SJSA1 (cell line): Measurements from ENCODE around the gene NRIP2. TPM values are rescaled to one million over a fixed set of nuclear protein-coding genes. Genes with fewer than 3 reads are reported as not detected.
A peak's percentile ranks its signal among the peaks of the same experiment; 100 is the strongest.

Experiments
- DNase-seq, 2 experiments: peaks; one replicate each; pipeline ENCODE4 v3.0.0-alpha.2; 2015 to 2020; ENCODE audit warnings: low spot score in 2 of 2, low read depth in 1 of 2
- H3K27ac ChIP-seq: fragments of 250-450 bp; sonication (Bioruptor Pico); 2 replicates; pipeline ENCODE4 v1.5.1; 2020; ENCODE audit warnings: mild to moderate bottlenecking, moderate library complexity
- H3K27me3 ChIP-seq: fragments of 250-450 bp; sonication (Bioruptor Pico); replicated peaks from 2 replicates; pipeline ENCODE4 v1.5.1; 2020; ENCODE audit warnings: mild to moderate bottlenecking, moderate library complexity
- H3K36me3 ChIP-seq: fragments of 250-450 bp; sonication (Bioruptor Pico); 2 replicates; pipeline ENCODE4 v1.5.1; 2020; ENCODE audit warnings: mild to moderate bottlenecking
- H3K4me1 ChIP-seq: fragments of 250-450 bp; sonication (Bioruptor Pico); replicated peaks from 2 replicates; pipeline ENCODE4 v1.6.1; 2021; ENCODE audit warnings: mild to moderate bottlenecking
- H3K4me3 ChIP-seq: fragments of 250-450 bp; sonication (Bioruptor Pico); 2 replicates; pipeline ENCODE4 v1.5.1; 2020; ENCODE audit warnings: mild to moderate bottlenecking
- H3K9me3 ChIP-seq: fragments of 250-450 bp; sonication (Bioruptor Pico); replicated peaks from 2 replicates; pipeline ENCODE4 v1.5.1; 2020; ENCODE audit warnings: mild to moderate bottlenecking
- total RNA-seq: library from RNA; depleted of rRNA; stranded (reverse); fragments of >200 nt; shearing (Covaris generic); gene quantifications from 2 replicates; pipeline ENCODE4 v1.2.3, GENCODE V29; 2014

The NRIP2 gene
- total RNA-seq, 1 experiment from 2014 or later: 0.32 TPM

- H3K36me3 ChIP-seq: peaks cover 52% of the 10 kb centered on the region
- H3K4me1 ChIP-seq: peaks cover 7% of the 10 kb centered on the region; the same call in 1 of the 2 replicates
- H3K27ac ChIP-seq: no peak overlapping the region
- no peak for DNase-seq
- no peaks in the 10 kb centered on the region for H3K27me3 ChIP-seq
- no peaks in the 10 kb centered on the region for H3K9me3 ChIP-seq
- no peak overlapping the region for H3K4me3 ChIP-seq
Observed at GRCh38 chr12:2857576-2857975, 22.7 kb upstream of the NRIP2 start.

DNA sequence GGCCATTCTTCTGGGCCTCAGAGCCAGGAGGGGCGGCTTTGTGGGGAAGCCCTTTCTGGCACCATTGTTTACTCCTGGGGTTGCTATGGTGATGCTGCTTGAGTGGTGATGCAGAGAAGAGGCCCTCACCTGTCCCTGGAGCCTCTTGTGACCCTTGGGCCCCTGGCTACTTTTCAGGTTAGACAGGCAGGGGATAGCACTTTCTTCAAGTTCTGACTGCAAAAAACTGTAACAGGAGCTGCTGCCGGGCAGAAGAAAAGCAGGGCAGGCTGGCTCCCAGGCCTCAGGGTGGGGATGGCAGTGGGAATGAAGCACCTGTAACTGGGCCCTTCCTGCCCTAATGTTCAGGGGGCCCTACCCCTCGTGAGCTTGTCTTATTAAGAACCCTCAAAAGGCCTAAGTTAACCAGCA, 22.2 kb upstream of the NRIP2 start, which contains the start of gene TEX52:
TSS of gene TEX52 (minus strand) at position 19 of the 411 bp plus-strand sequence. CDS start at position 6, 13 bp downstream.
- peaks cover 7% of the 10 kb centered on the region; the same call in 1 of the 2 replicates for H3K4me1 ChIP-seq
- DNase-seq: no peak
- no peaks in the 10 kb centered on the region for H3K27me3 ChIP-seq
- H3K4me3 ChIP-seq: no peak within 1 kb of the TSS
- H3K9me3 ChIP-seq: no peaks in the 10 kb centered on the region
- H3K36me3 ChIP-seq: peaks cover 46% of the 10 kb centered on the region
- H3K27ac ChIP-seq: no peak within 1 kb of the TSS

DNA sequence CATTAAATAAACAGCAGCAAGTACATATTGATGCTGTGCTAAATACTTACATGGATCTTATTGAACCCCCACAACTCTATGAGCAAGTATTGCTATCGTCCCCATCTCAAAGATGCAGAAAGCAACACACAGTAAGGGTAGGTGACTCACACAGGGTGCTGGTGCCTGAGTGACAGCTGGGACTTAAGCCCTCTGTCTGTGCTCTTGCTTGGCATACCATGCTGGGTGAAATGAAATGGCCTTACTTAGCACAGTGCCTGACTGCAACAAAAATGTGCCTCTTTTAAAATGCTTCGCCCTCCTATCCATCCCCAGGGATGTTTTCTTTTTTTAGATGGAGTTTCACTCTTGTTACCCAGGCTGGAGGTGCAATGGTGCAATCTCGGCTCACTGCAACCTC, 21.2 kb upstream of the NRIP2 start:
- Histone ChIP-seq H3K9me3 (no peaks in the 10 kb centered on the region), H3K36me3 (peaks cover 36% of the 10 kb centered on the region), H3K27ac (no peak overlapping the region), H3K4me1 (peaks cover 7% of the 10 kb centered on the region; the same call in 1 of the 2 replicates), H3K4me3 (no peak overlapping the region), H3K27me3 (no peaks in the 10 kb centered on the region)
- no peak for DNase-seq

DNA sequence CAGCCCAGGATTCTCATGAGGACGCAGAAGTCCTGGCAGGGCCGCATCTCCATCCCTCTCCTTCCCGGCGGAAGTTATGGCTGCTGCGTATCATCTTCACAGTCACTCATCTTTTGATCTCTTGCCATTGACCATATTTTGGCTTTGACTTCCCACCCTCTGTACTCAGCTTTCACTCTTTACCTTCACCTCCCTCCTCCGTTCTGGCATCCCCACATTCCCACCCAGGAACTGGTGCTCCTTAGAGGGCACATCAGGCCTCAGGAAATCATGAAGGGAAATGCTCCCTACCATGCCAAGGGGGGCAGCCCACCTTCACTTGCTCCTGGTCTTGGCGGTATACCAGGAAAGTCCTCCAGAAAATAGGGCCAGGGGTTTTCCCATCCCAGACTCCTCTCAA, 20.7 kb upstream of the NRIP2 start:
- H3K27ac ChIP-seq: no peak overlapping the region
- H3K27me3 ChIP-seq: no peaks in the 10 kb centered on the region
- no peak overlapping the region for H3K4me3 ChIP-seq
- H3K36me3 ChIP-seq: peaks cover 33% of the 10 kb centered on the region
- no peak for DNase-seq
- H3K4me1 ChIP-seq: peaks cover 9% of the 10 kb centered on the region
- no peaks in the 10 kb centered on the region for H3K9me3 ChIP-seq

GRCh38 chr12:2854669-2855453, 20.0 kb upstream of the NRIP2 start:
- peaks cover 16% of the 10 kb centered on the region for H3K4me1 ChIP-seq
- DNase-seq: no peak
- H3K36me3 ChIP-seq: peaks cover 26% of the 10 kb centered on the region
- no peaks in the 10 kb centered on the region for H3K9me3 ChIP-seq
- H3K27me3 ChIP-seq: no peaks in the 10 kb centered on the region
- H3K4me3 ChIP-seq: no peak overlapping the region
- H3K27ac ChIP-seq: no peak overlapping the region

- H3K9me3 ChIP-seq: no peaks in the 10 kb centered on the region
- peaks cover 14% of the 10 kb centered on the region for H3K36me3 ChIP-seq
- H3K27ac ChIP-seq: no peak overlapping the region; the same call in 1 of the 2 replicates
- H3K4me3 ChIP-seq: no peak overlapping the region
- H3K4me1 ChIP-seq: peaks cover 24% of the 10 kb centered on the region
- no peaks in the 10 kb centered on the region for H3K27me3 ChIP-seq
- DNase-seq: peak; percentile 86 to 92
Observed at GRCh38 chr12:2853626-2854025, 18.8 kb upstream of the NRIP2 start.

DNA sequence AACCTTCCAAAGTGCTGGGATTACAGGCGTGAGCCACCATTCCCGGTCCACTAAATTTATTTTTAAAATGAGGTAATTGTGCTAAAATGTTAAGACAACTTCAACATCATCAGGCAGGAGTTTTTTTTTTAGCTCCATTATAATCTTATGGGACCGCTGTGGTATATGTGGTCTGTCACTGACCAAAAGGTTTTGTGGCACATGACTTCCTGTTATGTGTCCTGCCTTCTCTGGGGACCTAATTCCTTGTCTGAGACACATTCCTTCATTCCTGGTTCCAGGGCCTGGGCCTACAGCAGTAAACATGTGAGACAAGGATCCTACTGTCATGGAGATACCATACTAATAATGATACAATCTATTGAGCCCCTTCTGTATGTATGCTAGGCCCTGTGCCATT, 17.1 kb upstream of the NRIP2 start:
- H3K4me1 ChIP-seq: peaks cover 24% of the 10 kb centered on the region
- no peak overlapping the region for H3K27ac ChIP-seq
- H3K27me3 ChIP-seq: no peaks in the 10 kb centered on the region
- DNase-seq: no peak
- H3K36me3 ChIP-seq: peaks cover 2% of the 10 kb centered on the region
- H3K9me3 ChIP-seq: no peaks in the 10 kb centered on the region
- H3K4me3 ChIP-seq: no peak overlapping the region

- Histone ChIP-seq H3K36me3 (no peaks in the 10 kb centered on the region), H3K9me3 (no peaks in the 10 kb centered on the region), H3K27ac (peak overlapping the region; percentile 100), H3K4me1 (peaks cover 44% of the 10 kb centered on the region), H3K4me3 (peak overlapping the region; percentile 12), H3K27me3 (no peaks in the 10 kb centered on the region)
- peak; percentile 97 to 99 for DNase-seq
Observed at GRCh38 chr12:2845280-2845679, 10.4 kb upstream of the NRIP2 start.

DNA sequence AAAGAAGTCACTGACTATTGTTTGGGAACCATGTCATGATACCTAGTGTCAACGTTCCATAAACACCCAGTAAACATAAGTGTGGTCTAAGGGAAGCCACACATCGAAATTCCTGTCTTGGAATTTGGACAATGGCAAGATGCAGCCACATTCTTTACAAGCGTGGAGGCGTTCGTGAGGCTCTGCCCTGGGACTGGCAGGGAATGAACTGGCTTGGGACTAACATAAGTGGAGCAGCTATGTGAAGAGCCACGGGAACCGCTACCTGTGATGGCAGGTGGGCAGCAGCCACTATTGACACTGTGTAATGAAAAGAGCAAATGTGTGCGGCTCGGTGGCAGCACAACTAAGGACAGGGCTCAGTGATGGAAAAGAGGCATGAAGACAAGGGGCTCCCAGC, 10.0 kb upstream of the NRIP2 start:
- Histone ChIP-seq H3K27ac (peak overlapping the region; percentile 100), H3K9me3 (no peaks in the 10 kb centered on the region), H3K27me3 (no peaks in the 10 kb centered on the region), H3K4me3 (peak overlapping the region; percentile 12), H3K36me3 (no peaks in the 10 kb centered on the region), H3K4me1 (peaks cover 39% of the 10 kb centered on the region)
- DNase-seq: peak; percentile 89 to 92

DNA sequence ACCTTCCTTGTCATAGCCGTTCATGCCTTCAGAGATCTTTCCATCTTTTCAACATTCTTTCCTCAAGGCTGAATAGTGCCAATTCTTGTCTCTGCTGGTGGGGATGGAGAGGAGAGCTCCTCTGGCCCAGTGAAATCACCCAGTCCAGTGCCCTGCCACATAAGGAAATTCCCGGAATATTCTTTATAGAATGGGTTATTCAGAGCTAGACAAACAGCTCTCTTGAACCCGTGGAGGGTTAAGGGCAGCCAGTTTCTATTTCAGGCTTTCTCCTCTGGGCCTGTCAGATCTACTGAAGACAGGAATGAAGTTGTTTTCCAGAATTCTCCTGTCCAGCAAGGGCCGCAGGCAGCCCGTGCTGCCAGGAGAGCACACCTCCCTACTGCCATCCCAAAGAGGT, 8.1 kb upstream of the NRIP2 start:
- Histone ChIP-seq H3K4me3 (no peak overlapping the region), H3K36me3 (no peaks in the 10 kb centered on the region), H3K9me3 (no peaks in the 10 kb centered on the region), H3K27me3 (no peaks in the 10 kb centered on the region), H3K4me1 (peaks cover 32% of the 10 kb centered on the region), H3K27ac (no peak overlapping the region)
- no peak for DNase-seq

- H3K27me3 ChIP-seq: no peaks in the 10 kb centered on the region
- H3K4me1 ChIP-seq: peaks cover 24% of the 10 kb centered on the region
- no peaks in the 10 kb centered on the region for H3K36me3 ChIP-seq
- H3K4me3 ChIP-seq: no peak overlapping the region
- no peak overlapping the region for H3K27ac ChIP-seq
- DNase-seq: no peak
- no peaks in the 10 kb centered on the region for H3K9me3 ChIP-seq
Observed at GRCh38 chr12:2841056-2841650, 6.3 kb upstream of the NRIP2 start.

- Histone ChIP-seq H3K36me3 (no peaks in the 10 kb centered on the region), H3K4me3 (no peak overlapping the region), H3K9me3 (no peaks in the 10 kb centered on the region), H3K27me3 (no peaks in the 10 kb centered on the region), H3K27ac (no peak overlapping the region), H3K4me1 (peaks cover 16% of the 10 kb centered on the region)
- DNase-seq: no peak
Observed at GRCh38 chr12:2836574-2836973, 1.7 kb upstream of the NRIP2 start.

GRCh38 chr12:2835691-2836403, 1.0 kb upstream of the NRIP2 start:
- H3K4me1 ChIP-seq: peaks cover 16% of the 10 kb centered on the region
- no peak overlapping the region for H3K27ac ChIP-seq
- H3K4me3 ChIP-seq: no peak overlapping the region
- no peaks in the 10 kb centered on the region for H3K9me3 ChIP-seq
- H3K27me3 ChIP-seq: no peaks in the 10 kb centered on the region
- no peak for DNase-seq
- H3K36me3 ChIP-seq: no peaks in the 10 kb centered on the region

- Histone ChIP-seq H3K36me3 (peaks cover 5% of the 10 kb centered on the region; the same call in 1 of the 2 replicates), H3K27me3 (no peaks in the 10 kb centered on the region), H3K9me3 (no peaks in the 10 kb centered on the region), H3K27ac (no peak overlapping the region), H3K4me3 (no peak overlapping the region), H3K4me1 (peaks cover 16% of the 10 kb centered on the region)
- DNase-seq: no peak
Observed at GRCh38 chr12:2833810-2834209, 1.0 kb downstream of the NRIP2 start.
